Measurements from ENCODE around the gene KRT86.

- TF ChIP-seq, protein P1, sequence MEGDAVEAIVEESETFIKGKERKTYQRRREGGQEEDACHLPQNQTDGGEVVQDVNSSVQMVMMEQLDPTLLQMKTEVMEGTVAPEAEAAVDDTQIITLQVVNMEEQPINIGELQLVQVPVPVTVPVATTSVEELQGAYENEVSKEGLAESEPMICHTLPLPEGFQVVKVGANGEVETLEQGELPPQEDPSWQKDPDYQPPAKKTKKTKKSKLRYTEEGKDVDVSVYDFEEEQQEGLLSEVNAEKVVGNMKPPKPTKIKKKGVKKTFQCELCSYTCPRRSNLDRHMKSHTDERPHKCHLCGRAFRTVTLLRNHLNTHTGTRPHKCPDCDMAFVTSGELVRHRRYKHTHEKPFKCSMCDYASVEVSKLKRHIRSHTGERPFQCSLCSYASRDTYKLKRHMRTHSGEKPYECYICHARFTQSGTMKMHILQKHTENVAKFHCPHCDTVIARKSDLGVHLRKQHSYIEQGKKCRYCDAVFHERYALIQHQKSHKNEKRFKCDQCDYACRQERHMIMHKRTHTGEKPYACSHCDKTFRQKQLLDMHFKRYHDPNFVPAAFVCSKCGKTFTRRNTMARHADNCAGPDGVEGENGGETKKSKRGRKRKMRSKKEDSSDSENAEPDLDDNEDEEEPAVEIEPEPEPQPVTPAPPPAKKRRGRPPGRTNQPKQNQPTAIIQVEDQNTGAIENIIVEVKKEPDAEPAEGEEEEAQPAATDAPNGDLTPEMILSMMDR (IDR thresholded peaks at IDR 0.05; ENCODE audit: low read depth, low read length): no peak
- TF ChIP-seq EZH2phosphoT487 (IDR thresholded peaks at IDR 0.05; ENCODE audit: low read depth): no peak
Measured at GRCh38 chr12:52243259-52243855, 31.1 kb upstream of the KRT86 start.

Data from OCI-LY3 (cell line).